ENCODE measurements around the gene RPL34.

GRCh38 chr4:108619372-108620100, 840 bp upstream of the RPL34 start:
- TF ChIP-seq MAFK (IDR thresholded peaks at IDR 0.05; ENCODE audit: low read depth, low read length) (no peak), POLR2A (IDR thresholded peaks at IDR 0.05; ENCODE audit: low read depth, low read length) (no peak)

Data from IMR-90 (cell line).